GM21381 (cell line): ENCODE measurements around the gene MEF2C.
A peak's percentile ranks its signal among the peaks of the same experiment; 100 is the strongest.

ENCODE experiments used
- ATAC-seq: cut with Tn5 transposase; IDR thresholded peaks from one replicate; pipeline ENCODE4 v1.9.1; 2021; ENCODE audit warnings: mild to moderate bottlenecking, moderate library complexity; ENCODE audit not compliant: unreplicated experiment

MEF2C gene

DNA sequence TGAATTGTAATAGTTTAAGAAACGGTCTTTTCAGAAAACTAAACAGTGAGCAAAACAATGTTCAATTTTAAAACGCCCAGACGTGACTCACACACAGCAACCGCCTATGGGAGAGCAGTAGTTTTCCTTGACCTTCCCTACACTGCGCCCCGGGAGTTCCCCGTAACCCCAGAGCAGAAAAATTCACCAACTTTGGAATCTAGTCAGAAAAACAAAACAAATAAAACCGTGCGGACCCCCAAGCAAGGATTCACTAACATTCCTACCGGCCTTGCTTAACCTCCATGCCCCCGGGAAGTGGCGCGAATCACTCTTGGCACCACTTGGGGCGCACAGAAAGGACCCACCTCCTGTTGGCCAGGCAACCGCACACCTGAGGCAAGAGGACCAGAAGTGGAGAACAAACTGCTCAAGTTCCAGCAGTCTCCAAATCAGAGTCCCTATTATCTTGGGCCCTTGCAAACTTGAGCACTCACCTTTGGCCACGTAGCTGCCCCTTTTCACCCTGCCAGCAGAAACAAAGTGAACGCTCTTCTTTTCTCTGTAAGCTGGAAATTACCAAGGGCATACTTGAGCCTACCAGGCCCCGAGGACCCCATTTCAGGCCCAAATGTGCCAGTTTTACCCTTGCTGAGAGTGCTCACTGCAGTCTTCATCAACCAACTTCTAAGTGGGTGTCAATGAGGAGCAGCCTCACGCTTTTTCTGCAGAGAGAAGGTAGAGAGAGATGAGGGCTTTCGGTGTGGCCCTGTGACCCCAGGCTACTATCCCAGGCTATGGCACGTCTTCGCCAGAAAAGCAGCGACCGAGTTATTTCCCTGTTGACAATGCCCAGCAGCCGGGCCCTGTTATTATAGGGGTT lies 189.7 kb downstream of the MEF2C start:
- ATAC-seq, result no peak

DNA sequence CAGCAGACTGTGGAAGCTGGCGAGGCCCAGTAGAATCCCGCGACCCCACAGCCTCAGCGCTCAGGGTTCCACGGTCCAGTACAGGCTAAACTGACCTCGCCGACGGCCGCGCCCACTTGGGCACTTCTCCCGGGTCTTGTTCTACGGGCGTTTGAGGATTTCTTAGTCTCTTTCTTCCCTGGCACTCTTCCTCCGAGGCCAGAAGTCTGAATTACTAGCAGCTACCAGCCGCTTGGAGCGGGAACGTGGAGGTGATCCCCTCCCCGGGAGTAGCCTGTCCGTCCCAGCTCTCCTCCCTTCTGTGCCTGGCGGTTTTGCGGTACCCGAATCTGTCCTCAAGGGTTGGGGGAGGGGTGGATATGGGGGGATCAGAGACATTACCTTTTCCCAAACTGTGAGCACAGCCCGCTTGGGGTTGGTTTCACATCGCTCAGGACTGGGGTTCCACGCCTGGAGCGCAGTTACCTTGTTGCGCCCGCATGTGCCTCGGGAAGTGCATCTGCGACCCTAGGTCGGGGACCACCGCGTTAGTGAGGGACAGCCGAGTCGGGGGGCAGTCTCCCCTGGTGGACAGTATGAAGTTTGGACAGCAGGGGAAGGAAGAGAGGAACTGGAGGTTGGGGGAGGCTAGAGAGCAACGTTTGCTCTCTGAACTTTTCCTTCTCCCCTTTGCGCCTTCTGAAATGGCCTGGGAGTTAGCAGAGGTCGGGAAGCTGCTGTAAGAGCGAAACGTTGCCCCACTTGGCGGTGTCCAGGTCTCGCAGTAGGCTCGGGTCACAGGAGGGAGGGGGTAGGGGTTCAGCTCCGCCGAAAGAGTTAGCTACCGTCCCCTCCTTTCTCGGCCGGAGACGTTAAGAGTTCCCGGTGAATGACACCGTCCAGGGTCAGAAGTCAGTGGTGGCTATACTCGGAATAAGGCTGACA lies 190.8 kb downstream of the MEF2C start:
- no peak for ATAC-seq

DNA sequence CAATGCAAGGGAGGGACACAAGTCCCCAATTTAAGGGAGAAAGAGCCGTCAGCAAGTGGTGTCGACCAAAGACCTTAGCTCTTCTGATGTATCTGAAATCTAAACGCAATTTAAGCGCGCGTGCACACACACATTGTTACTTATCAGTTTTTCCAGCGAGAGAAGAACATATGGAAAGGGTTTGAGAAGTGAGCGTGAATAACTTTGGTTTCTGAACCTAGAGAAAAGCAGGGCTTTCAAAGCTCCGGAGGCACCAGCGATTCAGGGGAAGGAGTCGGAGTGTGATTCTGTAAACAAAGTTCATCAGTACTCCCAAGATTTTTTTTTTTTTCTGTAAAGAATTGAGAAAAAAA lies 191.8 kb downstream of the MEF2C start:
- ATAC-seq, result peak; percentile 5

DNA sequence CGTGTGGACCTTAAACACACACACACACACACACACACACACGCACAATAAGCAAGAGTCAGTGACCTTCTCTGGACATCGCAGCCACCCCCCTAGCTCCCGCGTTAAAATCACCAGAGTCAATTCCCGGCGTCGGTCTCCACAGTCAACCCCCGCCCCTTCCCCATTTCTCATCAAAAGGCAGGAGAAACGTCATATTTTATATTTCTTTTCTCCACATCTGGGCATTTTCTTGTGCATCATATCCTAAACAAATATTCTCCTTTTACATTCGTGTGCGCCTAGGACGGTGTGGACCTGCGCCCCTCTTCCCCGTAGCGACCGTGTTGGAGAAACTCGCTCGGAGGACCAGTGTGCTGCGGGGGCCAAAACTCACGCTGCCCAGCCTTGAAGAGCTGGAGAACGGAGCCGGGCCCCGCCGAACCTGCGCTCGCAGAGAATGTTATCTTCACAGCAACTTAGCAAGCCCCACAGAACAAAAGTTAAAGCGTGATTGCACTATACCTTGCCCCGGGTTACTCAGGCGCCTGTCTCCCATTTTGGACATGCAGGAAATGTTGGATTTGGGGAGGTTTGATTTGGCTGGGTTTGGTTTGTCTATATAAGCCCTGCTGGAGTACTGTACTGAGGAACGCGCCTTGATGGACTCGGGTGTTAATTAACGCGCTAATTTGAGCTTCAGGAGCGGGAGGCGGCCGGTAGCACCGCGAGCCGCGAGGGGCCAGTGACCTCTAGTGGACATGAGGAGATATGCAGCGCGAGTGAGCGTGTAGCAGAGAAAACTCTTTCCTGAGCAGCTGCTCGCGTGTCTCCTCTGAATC lies 192.4 kb downstream of the MEF2C start:
- peak; percentile 85 for ATAC-seq

DNA sequence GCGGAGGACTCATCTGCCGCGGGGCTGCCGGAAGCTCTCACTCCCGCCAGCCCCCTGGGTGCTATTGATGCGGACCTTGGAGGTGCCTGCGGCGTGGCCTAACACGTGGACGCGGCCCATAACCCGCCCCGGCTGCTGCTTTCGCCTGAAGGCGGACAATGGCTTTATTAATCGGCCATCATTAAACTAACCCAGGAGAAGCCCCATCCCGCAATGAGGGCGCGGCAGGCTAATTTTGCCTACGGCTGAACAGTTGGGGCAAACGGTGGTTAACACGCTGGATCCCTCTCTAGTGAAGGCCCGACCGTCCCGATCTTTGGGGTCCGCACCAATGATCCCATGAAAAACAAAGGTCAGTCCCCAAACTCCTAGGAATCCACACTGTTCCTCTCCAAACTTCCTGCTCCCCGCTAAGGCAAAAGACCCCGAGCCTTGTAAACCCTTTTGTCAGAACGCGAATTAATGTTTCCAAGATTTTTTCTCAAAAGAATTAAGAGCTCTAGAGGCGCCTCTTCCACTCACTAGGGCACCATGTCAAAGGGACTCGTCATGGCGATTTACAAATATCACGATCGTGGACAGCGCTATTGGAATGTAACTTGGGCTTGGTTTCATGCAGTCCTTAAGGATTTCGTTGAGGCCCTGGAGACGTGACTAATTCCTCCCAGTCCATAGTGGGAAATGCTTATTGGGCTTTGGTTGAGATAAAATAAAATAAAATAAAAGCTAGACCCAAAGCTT lies 193.1 kb downstream of the MEF2C start:
- no peak for ATAC-seq

DNA sequence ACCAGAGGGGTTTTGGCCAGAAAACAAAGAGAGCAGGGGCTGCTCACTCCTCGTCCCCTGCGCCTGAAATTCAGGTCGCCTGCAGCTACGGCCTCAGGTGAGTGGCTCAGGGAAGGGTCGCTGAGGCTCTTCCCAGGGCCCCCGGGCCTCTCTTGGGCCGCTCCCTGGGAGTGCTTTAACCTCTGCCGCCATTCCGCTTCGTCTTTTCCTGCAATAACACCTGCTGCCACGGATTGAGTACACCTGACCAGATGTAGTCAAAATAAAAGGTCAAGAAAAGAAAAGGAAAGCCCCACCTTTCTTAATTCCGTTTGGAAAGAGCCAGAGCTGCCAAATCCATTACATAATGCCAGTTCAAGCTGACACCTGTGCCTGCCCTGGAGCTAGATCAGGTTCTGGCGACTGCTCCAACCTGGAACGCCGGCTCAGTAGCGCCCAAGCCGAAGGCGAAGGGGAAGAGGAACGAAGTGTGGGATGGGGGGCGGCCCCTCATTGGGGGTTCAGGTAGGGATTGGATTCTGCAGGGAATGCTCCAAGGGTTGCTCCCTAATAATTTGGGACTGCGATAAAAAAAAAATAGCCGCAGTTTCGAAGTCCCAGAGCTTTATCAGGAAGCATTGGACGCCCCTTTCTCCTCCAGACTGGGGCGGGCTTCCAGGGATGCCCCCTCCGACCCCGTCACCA lies 193.9 kb downstream of the MEF2C start:
- no peak for ATAC-seq

DNA sequence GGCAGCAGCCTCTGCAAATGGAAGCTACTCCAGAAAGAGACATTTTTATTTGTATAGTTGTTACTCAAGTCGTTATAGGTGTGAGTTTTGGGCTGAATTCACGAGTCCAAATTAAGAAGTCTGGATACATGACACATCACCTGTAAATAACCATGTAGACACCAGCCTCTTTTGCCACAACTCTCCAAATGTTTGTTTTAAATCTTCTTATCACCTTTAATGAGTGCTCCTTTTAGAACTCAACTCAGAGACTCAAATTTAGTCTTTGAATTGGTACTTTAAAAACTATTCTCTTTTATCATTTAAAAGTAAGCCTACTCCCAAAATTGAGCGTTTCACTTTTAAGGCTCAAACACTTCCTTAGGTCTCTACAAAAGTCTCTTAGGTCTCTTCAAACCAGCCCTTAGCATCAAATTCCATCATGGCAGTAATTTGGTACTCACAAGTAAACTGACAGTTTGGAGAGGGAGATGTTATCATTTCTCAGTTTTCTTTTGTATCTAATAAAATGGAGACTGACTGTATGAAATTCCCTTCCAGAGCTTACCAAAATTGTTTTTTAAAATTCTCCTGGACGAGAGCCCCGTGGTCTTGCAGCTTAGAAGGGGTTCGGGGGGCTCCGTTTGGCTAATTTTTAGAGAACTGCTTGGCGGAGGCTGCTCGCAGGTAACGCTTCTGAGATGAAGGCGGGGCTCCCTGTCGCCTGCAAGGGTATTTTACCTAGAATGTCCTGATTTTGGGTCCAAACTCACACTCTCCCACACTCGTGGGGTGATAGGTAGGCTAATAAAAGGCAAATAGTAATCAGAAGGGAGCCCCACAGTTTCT lies 194.6 kb downstream of the MEF2C start:
- no peak for ATAC-seq

DNA sequence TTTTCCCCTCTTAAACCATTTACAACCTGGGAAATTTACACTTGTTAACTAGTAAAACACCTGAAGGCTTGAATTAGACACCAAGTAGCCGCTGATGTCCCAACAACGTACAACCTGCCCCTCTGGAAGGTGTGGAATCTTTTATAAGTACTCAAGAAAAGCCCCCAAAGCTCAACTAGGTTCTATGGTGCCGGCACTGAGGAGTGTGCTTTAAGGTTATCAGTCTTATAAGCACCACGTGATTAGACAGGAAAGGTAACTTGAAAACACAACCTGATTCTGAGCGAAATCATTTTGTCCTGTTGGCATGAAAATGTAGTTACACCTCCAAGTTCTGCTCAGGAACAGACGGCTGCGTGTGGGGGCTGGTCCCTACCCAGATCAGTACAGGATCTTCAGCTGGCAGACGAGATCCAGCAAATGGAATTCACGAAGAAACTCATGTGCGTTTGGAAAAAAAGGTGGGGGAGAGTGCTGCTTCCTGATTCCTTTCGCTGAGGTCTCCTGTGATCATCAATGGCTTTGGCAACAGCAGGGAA lies 195.5 kb downstream of the MEF2C start:
- ATAC-seq, result no peak

DNA sequence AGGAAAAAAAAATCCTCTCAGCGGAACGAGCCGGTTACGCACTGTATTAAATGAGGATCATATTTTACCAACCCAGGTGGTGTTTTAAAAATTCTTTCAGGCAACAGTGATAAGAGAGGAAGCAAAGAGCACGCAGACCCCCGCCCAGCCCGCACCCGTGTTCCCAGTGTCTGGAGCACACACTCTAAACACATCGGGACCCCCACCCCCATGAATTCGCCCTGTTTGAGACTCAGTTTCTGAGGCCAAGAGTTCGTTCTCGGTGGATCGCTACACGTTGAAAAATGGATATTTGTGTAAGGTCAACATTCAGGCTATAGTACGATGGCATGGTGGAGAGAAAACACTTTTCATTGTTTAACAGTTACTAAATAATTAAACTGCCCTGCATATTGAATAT lies 196.3 kb downstream of the MEF2C start:
- ATAC-seq, result no peak

DNA sequence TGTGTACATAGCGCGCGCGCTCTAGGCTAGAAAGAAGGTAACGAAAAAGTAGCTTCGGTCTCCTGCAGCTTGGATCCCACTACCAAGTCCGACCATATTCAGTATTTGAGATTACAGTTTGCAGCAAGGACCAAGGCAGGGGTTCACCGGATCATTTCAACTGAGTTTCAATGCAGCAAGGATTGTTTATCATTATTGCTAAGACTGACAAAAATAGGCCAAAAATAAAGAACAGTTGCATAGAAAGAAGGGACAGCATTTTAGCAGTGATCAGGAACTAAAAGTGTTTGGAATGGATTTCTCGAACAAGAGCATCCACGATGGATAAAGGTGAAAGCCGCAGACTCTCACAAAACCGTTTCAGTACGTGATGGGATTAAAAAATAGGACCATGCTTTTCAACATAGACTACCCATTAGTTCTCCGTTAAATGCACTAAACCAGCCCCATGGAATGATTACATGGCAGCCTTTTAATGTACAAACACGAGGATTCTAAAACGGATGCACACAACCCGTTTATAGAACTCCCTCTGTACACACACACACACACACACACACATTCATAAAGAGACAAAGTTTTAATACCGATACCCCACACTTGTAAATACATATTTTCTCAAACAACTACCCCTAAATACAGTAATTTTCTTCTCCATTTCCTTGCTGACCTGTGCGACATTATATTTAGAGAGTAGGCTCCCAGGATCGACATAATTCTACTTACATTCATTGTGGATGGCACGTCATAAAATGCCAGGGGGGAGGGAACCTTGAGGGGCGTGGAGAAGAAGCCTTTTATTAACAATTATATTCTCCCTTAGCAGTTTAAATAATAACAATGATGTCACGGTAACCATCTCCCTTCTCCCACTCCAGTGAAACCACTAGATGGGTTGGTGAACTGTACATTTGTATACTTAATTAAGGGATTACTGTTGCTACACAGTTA lies 197.1 kb downstream of the MEF2C start:
- ATAC-seq, result no peak

DNA sequence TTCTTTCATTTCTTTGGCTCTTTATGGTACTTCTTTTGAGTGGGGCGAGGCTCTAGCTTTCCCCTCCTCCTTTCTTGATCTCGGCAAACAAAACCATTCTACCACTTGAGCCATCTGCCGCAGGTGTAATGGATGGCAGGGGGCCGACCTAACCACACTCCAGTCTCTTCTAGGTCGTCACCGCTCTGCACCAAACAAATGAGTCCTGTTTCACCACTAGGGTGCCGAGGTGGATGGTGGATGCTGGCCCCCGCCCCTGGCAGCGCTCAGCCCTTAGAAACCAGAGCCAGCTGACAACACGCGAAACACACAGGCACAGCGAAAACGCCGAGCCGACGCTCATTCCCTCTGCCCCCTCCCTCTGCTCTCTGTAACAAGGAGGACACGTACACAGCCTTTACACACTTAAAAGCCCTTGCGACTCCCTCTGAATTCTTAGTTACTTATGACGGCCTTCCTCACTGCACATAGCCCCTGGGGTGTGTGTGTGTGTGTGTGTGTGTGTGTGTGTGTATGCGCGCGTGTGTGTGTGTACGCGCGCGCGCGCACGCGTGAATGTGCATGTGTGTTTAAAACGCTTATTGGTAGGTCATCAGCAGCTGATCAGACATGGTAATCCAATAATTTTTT lies 199.4 kb downstream of the MEF2C start:
- peak; percentile 50 for ATAC-seq

DNA sequence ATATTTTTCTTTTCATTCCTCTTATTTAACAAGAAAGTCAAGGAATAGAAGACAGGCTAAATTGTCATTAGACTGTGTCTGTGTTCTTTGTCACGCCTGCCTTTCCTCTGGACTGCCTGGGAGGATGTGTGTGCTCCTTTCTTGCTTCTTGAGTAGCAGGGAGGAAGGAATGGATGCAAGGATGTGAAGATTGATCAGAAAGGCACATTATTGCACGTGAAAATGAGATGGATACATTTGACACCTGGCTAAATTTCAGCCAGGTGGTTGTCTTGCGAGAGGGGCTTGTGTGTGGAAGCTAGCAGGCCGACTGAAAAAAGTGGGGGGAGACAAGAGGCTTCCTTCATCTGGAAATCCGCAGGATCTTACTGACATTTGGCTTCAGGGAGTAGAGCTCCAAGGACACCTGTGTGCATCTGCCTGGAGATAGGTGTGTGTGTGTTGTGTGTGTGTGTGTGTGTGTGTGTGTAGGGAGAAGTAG lies 200.1 kb downstream of the MEF2C start:
- ATAC-seq, result no peak

DNA sequence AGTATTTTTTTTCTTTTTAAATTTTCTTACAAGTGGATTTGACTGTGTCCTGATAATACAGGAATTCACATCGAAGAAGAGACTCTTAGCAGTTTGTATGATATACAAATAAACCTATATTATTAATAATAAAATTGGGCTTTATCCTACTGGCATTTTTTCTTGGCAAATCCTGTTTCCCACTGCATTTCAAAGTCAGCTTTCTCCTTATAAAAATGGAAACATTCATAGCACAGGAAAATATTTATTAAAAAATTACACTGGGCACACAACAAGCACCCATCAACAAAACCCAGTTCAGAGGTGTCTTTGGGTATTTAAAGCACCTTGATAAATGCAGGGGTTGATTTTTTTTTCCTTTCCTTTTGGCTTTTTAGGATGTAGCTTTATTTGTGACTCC lies 200.9 kb downstream of the MEF2C start:
- ATAC-seq, result no peak

DNA sequence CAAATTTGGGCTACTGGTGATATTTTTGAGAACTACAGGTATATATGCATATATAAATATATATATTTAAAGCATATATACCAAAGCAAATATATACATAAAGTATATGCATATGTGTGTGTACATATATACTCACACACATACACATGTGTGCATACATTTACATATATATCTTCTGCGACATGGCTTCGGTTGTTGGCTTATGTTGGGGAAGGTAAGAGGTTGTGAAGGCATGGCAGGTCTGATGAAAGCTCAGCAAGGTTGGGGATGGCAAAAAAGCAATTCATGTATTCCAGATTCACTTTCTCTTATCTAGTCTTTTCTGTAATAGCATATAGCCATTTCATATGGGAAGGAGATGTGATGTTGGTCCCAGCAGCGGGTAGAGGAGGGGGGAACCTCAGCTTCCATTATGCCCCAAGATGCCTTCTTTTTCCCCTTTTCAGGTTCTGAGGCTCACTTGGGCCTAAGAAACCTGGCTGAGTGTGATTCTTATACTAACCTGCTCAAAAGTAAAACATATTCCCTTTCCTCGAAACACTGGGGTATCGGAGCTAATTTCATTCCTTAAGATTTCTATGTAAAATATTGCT lies 201.7 kb downstream of the MEF2C start:
- ATAC-seq, result no peak

DNA sequence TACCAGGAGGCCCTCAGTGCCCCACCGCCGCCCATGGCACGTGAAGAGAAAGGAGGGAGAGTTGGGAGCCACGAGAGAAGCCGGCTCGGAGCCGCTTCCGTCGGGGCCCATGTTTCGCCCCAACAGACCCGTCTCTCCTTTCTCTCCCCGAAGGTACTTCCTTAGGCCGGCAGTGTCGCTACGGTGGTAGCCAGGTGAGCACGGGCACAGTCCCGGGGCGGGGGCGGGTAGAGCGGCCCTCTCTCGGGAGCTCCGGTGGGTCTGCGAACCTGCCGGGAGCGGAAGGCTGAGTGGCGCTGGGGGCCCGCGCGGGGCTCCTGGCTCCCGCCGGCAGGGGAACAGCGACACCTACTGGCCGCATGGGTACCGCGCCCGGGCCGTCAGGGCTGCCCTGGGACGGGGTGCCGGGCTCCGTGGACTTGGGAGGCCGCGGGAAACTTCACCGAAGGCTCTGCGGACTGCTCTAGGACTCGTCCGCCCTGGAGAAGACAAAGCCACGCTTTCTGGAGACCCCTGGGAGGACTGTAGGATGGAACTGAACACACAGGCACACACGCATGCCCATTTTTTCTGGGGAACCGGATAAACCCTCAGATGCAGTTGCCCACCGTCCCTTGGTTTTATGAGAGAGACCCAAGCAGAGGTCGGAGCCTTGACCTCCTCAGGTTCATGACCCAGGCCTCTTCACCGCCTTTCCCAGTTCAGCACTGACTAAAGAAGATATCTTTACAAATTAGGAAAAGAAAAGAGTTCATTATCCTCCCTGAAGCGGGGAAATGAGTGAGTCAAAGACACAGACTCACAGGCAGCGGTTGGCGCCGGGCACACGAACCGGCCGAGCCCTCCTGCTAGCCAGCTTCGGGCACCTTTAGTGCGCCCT lies 202.5 kb downstream of the MEF2C start:
- ATAC-seq, result peak; percentile 72

DNA sequence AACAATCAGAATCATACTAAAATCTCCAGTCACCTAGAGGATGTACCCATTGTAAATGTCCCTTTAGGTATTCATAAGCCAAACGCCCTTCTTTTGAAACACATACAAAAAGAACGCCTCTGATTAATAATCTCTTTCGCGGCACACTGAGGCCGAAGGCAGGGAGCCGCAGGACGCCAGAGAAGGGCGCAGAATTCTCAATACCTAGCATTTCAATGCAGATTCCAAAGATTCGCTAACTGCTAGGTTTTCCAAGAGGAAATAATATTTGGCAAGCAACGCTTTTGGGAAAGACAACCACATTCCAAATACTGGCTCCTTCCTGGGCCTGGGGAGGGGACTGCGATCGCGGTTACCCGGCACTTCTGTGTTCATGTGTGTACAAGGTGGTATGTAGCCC lies 203.3 kb downstream of the MEF2C start:
- ATAC-seq, result no peak
